Caco-2 (cell line): ENCODE measurements around the gene ABLIM2. TPM values are rescaled to one million over a fixed set of nuclear protein-coding genes. Genes with fewer than 3 reads are reported as not detected.

Experiments used
- BruUV-seq: library from RNA; stranded (reverse); fragments of 400-500 nt; replicated peaks from 2 replicates; lab custom pipeline; 2021; lab: Mats Ljungman, UMichigan
- CTCF ChIA-PET: fragments of 300-600 bp; sonication (Branson Sonifier 250); formaldehyde crosslinking; loops from one replicate; lab custom pipeline; 2022; ENCODE audit warnings: antibody characterized with exemption; lab: Charles Lee
- POLR2A ChIA-PET: fragments of 300-600 bp; sonication (Branson Sonifier 250); formaldehyde crosslinking; loops from one replicate; lab custom pipeline; 2022; ENCODE audit warnings: antibody characterized with exemption; lab: Charles Lee
- DNase-seq, 2 experiments: peaks; one replicate each; pipeline versions ENCODE4 v3.0.0 to v3.0.0-alpha.2; 2020 to 2022
- H3K27me3 ChIP-seq: replicated peaks from 2 replicates; pipeline ENCODE4 v1.6.0; 2011; ENCODE audit warnings: low read length; ENCODE audit not compliant: control insufficient read depth, insufficient read depth
- H3K36me3 ChIP-seq: 2 replicates; pipeline ENCODE4 v1.5.1; 2011; ENCODE audit warnings: low read length; ENCODE audit not compliant: control insufficient read depth, insufficient read depth
- H3K4me1 ChIP-seq: fragments of 250-450 bp; sonication (Bioruptor Pico); 2 replicates; pipeline ENCODE4 v1.5.1; 2020; ENCODE audit warnings: mild to moderate bottlenecking
- H3K4me3 ChIP-seq: 2 replicates; pipeline ENCODE4 v1.5.1; 2011; ENCODE audit warnings: low read depth, mild to moderate bottlenecking, control low read depth, low read length
- H3K9me3 ChIP-seq: fragments of 250-450 bp; sonication (Bioruptor Pico); 2 replicates; pipeline ENCODE4 v1.5.1; 2020; ENCODE audit warnings: mild to moderate bottlenecking, moderate library complexity
- H3K27ac Mint-ChIP-seq: one replicate; pipeline ENCODE4 v1.8.0; 2022; ENCODE audit warnings: mixed read lengths; ENCODE audit not compliant: unreplicated experiment
- H3K27me3 Mint-ChIP-seq: one replicate; pipeline ENCODE4 v1.8.0; 2022; ENCODE audit warnings: mixed read lengths; ENCODE audit not compliant: insufficient read depth, unreplicated experiment
- H3K36me3 Mint-ChIP-seq: one replicate; pipeline ENCODE4 v1.8.0; 2022; ENCODE audit warnings: mild to moderate bottlenecking, mixed read lengths; ENCODE audit not compliant: insufficient read depth, unreplicated experiment
- H3K4me1 Mint-ChIP-seq: one replicate; pipeline ENCODE4 v1.8.0; 2022; ENCODE audit warnings: low read depth, mixed read lengths; ENCODE audit not compliant: unreplicated experiment
- H3K4me3 Mint-ChIP-seq: one replicate; pipeline ENCODE4 v1.8.0; 2022; ENCODE audit warnings: mild to moderate bottlenecking, moderate library complexity, mixed read lengths; ENCODE audit not compliant: unreplicated experiment
- H3K9me3 Mint-ChIP-seq: one replicate; pipeline ENCODE4 v1.8.0; 2022; ENCODE audit warnings: mixed read lengths; ENCODE audit not compliant: unreplicated experiment
- intact Hi-C: fragments of 100-400 bp; cut with micrococcal nuclease; formaldehyde crosslinking; loops from one replicate; pipeline ENCODE4 v1.10.0; 2022; ENCODE audit not compliant: unreplicated experiment
- total RNA-seq: library from RNA; stranded (reverse); gene quantifications from 2 replicates; pipeline ENCODE4 v1.2.3, GENCODE V29; 2022
- TF ChIP-seq, protein P1 (sequence below), 2 experiments: fragments of 200-600 bp in 1 of 2; IDR thresholded peaks; 1 replicate in 1 of 2; 2 replicates in 1 of 2; pipeline versions ENCODE4 v1.5.1 to v1.8.0; 2011 to 2022; ENCODE audit warnings: antibody characterized with exemption in 1 of 2, control low read depth in 1 of 2, inconsistent platforms in 1 of 2, low read depth in 1 of 2, low read length in 1 of 2, mild to moderate bottlenecking in 1 of 2, moderate library complexity in 1 of 2; ENCODE audit not compliant: insufficient read depth in 1 of 2, severe bottlenecking in 1 of 2, unreplicated experiment in 1 of 2

The ABLIM2 gene
- total RNA-seq, 1 experiment from 2014 or later: 0.23 TPM

DNA sequence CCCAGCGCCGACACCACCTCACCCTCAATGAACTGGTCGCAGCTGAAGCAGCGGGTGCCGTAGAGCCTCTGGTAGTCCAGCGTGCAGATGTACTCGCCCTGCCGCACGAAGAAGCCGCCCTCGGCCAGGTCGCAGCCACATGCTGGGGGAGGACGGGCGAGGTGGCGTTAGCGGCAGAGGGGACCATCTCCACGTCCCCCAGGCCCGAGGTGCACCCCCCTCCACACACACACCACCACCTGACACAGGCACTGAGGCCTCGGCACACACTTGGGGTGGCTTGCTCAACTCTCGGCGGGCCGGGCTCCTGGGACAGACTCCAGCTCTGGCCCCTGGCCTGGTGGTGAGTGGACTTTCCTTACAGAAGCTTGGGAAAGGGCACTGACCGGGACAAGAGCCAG is 61.5 kb downstream of the ABLIM2 start:
- H3K36me3 Mint-ChIP-seq: no peaks in the 10 kb centered on the region
- no peak for DNase-seq
- BruUV-seq: no TSS peak
- no peak overlapping the region for H3K4me3 Mint-ChIP-seq
- no peak overlapping the region for H3K4me3 ChIP-seq
- ChIA-PET POLR2A (no interaction called here), CTCF (interaction anchor here (0.6 kb wide), 1 partner anchor 10 kb away, joined by 3 read pairs; no protein-coding TSS in a partner anchor)
- peaks cover 14% of the 10 kb centered on the region for H3K9me3 ChIP-seq
- no peaks in the 10 kb centered on the region for H3K4me1 Mint-ChIP-seq
- H3K4me1 ChIP-seq: no peaks in the 10 kb centered on the region
- H3K27ac Mint-ChIP-seq: no peak overlapping the region
- intact Hi-C loops: no loop called here
- no peaks in the 10 kb centered on the region for H3K27me3 ChIP-seq
- TF ChIP-seq, protein P1, sequence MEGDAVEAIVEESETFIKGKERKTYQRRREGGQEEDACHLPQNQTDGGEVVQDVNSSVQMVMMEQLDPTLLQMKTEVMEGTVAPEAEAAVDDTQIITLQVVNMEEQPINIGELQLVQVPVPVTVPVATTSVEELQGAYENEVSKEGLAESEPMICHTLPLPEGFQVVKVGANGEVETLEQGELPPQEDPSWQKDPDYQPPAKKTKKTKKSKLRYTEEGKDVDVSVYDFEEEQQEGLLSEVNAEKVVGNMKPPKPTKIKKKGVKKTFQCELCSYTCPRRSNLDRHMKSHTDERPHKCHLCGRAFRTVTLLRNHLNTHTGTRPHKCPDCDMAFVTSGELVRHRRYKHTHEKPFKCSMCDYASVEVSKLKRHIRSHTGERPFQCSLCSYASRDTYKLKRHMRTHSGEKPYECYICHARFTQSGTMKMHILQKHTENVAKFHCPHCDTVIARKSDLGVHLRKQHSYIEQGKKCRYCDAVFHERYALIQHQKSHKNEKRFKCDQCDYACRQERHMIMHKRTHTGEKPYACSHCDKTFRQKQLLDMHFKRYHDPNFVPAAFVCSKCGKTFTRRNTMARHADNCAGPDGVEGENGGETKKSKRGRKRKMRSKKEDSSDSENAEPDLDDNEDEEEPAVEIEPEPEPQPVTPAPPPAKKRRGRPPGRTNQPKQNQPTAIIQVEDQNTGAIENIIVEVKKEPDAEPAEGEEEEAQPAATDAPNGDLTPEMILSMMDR (IDR thresholded peaks at IDR 0.05; ENCODE audit: insufficient read depth in 1 of 2, low read depth in 1 of 2, low read length in 1 of 2, severe bottlenecking in 1 of 2, unreplicated experiment in 1 of 2): no peak
- H3K36me3 ChIP-seq: no peaks in the 10 kb centered on the region
- peaks cover 22% of the 10 kb centered on the region for H3K9me3 Mint-ChIP-seq
- H3K27me3 Mint-ChIP-seq: peaks cover 2% of the 10 kb centered on the region

DNA sequence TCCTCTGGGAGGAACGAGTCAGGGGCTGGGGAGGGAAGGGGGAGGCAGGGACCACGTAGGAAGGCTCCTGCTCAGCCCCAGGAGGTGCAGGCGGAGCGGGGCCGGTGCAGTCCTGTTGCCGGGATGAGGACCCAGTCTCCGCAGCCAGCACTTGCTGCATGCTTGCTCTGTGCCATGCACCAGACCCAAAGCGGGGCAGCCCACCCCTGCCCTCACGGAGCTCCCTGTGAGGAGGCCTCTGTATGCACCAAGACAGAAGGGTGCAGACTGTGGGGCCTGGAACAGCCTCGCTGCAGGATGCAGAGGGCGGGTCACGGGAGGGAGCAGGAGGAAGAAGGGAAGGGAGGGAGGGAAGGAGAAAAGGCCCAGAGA is 61.9 kb downstream of the ABLIM2 start:
- no TSS peak for BruUV-seq
- intact Hi-C loops: no loop called here
- peaks cover 22% of the 10 kb centered on the region for H3K9me3 Mint-ChIP-seq
- POLR2A ChIA-PET: no interaction called here
- no peak overlapping the region for H3K4me3 Mint-ChIP-seq
- H3K27ac Mint-ChIP-seq: no peak overlapping the region
- CTCF ChIA-PET: interaction anchor here (0.6 kb wide), 1 partner anchor 10 kb away, joined by 3 read pairs; no protein-coding TSS in a partner anchor
- no peaks in the 10 kb centered on the region for H3K4me1 Mint-ChIP-seq
- H3K4me1 ChIP-seq: no peaks in the 10 kb centered on the region
- TF ChIP-seq, protein P1 (IDR thresholded peaks at IDR 0.05; ENCODE audit: insufficient read depth in 1 of 2, low read depth in 1 of 2, low read length in 1 of 2, severe bottlenecking in 1 of 2, unreplicated experiment in 1 of 2): no peak
- no peak for DNase-seq
- H3K4me3 ChIP-seq: no peak overlapping the region
- H3K27me3 Mint-ChIP-seq: no peaks in the 10 kb centered on the region
- no peaks in the 10 kb centered on the region for H3K27me3 ChIP-seq
- no peaks in the 10 kb centered on the region for H3K36me3 Mint-ChIP-seq
- H3K9me3 ChIP-seq: peaks cover 14% of the 10 kb centered on the region
- no peaks in the 10 kb centered on the region for H3K36me3 ChIP-seq

DNA sequence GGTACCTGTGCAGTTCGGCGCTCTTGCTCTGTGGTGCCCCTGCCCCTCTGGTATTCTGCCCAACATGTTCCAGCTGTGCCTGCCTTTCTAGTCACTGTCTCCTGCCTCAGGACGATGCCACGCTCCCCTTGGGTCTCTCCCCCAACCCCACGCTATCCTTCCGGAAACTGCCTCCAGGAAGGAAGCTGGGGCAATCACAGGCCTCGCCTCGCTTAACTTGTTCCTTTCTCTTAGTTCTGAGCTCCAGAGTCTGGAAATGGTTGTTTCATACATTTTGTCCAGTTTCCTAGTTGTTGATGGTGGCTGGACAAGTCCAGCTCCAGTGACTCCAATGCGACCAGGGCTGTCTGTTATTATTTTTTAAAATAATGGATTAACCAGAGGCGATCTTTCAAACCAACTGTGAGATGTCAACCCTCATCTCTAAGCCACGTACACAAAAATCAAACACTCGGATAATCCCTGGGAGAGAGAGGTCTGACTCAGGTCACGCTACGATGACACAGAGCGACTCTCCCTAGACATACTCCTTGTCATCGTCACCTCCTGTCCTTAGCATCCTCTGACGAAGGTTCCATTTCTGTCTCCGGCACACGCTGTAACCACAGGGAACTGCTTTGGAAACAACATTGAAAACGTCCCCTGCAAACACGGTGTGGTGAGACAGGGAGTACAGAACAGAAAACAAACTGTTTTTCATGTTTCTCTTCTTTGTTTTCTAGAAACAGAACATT is 62.5 kb downstream of the ABLIM2 start:
- TF ChIP-seq, protein P1 (IDR thresholded peaks at IDR 0.05; ENCODE audit: insufficient read depth in 1 of 2, low read depth in 1 of 2, low read length in 1 of 2, severe bottlenecking in 1 of 2, unreplicated experiment in 1 of 2): no peak
- Histone ChIP-seq H3K4me1 (no peaks in the 10 kb centered on the region), H3K27me3 (no peaks in the 10 kb centered on the region), H3K36me3 (no peaks in the 10 kb centered on the region), H3K9me3 (peaks cover 14% of the 10 kb centered on the region), H3K4me3 (no peak overlapping the region)
- no peaks in the 10 kb centered on the region for H3K4me1 Mint-ChIP-seq
- intact Hi-C loops: no loop called here
- ChIA-PET CTCF (no interaction called here), POLR2A (no interaction called here)
- no peak overlapping the region for H3K27ac Mint-ChIP-seq
- H3K9me3 Mint-ChIP-seq: peaks cover 22% of the 10 kb centered on the region
- DNase-seq: no peak
- no peaks in the 10 kb centered on the region for H3K27me3 Mint-ChIP-seq
- BruUV-seq: no TSS peak
- no peak overlapping the region for H3K4me3 Mint-ChIP-seq
- H3K36me3 Mint-ChIP-seq: no peaks in the 10 kb centered on the region
